Measurements from ENCODE around the gene CAVIN4.

DNA sequence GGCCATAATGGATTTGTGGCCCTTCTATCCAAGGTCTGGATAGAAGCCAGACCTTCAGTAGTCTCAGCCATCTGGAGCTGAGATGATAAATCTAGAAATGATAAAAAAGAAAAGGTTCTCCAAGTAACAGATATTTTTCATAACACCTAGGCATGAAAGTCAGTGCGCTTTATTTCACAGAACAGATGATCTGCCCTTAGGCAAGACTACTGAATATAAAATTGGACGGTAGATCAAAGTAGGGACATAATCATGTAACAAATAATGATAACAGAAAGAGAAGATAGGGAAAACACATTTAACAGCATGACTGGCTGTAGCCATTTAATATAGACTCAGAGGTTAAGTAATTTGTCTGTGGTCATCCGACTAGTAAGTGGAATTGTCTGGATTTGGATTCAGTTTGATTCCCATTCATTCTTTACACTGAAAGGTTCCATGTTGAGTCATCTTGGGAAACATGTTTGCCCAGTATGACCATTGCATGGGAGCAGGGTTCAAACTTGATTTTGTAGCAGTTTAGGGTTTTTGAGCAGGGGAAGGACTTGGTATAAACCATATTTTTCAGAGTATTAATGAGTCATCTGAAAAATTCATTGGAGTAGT lies 4.1 kb upstream of the CAVIN4 start:
- no peak for TF ChIP-seq EP300 (IDR thresholded peaks at IDR 0.05)
- TF ChIP-seq, protein P1, sequence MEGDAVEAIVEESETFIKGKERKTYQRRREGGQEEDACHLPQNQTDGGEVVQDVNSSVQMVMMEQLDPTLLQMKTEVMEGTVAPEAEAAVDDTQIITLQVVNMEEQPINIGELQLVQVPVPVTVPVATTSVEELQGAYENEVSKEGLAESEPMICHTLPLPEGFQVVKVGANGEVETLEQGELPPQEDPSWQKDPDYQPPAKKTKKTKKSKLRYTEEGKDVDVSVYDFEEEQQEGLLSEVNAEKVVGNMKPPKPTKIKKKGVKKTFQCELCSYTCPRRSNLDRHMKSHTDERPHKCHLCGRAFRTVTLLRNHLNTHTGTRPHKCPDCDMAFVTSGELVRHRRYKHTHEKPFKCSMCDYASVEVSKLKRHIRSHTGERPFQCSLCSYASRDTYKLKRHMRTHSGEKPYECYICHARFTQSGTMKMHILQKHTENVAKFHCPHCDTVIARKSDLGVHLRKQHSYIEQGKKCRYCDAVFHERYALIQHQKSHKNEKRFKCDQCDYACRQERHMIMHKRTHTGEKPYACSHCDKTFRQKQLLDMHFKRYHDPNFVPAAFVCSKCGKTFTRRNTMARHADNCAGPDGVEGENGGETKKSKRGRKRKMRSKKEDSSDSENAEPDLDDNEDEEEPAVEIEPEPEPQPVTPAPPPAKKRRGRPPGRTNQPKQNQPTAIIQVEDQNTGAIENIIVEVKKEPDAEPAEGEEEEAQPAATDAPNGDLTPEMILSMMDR (IDR thresholded peaks at IDR 0.05): no peak

All from ovary (tissue), 3 donors.